GM21528 (cell line): ENCODE results near the gene ASB8.

Experiments used
- ATAC-seq: cut with Tn5 transposase; IDR thresholded peaks from one replicate; pipeline ENCODE4 v1.9.1; 2021; ENCODE audit warnings: mild to moderate bottlenecking, moderate library complexity; ENCODE audit not compliant: unreplicated experiment, low FRiP score

ASB8 gene

DNA sequence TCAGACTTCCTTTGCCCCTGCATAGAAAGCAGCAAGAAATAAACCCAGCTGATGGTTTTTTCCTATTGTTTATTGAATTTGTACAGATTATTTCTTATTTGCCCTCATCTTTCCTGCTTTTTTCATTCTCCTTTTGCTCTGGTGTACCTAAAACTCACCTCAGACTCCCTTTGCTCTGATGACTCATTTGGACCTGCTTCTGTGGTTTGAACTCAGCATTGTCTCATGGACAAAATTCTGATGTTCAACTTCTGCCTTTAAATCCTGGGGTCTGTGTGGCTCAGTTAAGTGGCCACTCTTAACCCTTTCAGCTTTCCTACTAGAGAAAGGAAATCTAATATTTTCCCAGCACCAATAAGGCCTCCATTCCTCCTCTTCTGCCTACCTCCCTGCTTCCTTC, 47.9 kb downstream of the ASB8 start:
- no peak for ATAC-seq

DNA sequence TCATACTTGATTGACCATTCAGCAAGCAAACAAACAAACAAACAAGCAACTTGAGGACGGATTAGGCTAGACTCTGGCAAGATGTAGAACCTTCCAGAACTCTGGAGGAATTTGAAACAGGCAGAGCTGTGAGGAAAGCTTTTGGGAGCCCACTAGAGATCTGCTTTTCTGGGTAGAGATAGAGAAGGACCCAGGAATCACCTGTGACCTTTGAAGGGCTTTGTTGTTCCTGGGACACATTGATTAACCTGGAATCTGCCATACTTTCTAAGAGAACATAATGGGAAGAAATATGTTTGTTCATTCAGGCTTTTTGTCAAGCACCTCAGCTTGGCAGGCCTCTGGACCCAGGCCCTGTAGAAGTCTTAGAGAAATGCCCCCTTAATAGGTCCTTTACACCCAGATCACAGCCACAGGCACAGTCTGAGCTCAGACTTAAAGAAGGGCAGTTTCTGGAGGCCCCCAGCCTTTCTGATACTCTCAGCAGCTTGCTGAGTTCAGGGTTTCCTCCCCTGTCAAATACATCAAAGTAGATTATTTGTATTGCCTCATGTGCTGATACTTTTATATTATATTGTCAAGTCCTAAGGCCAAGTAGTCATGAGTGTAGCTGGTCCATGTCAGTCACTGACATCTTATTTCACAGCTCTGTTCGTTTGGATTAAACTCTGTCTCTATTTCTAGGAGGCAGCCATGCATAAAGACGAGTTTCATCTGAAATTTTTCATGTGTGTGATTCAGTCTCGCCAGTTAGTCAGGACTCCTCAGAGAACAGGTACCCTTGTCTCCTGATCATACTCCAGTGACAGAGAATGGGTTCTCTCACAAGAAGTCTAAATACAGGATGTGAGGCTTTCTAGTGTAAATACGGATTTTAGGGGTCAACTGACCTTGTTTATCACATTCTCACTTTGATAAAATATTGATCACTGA, 50.4 kb downstream of the ASB8 start:
- no peak for ATAC-seq

GRCh38 chr12:48105867-48106680, 51.2 kb downstream of the ASB8 start, which contains the start of gene SENP1:
Gene SENP1 (minus strand): TSS chr12:48106079. CDS start chr12:48101472, 4,607 bp downstream.
- ATAC-seq = peak; percentile 76

DNA sequence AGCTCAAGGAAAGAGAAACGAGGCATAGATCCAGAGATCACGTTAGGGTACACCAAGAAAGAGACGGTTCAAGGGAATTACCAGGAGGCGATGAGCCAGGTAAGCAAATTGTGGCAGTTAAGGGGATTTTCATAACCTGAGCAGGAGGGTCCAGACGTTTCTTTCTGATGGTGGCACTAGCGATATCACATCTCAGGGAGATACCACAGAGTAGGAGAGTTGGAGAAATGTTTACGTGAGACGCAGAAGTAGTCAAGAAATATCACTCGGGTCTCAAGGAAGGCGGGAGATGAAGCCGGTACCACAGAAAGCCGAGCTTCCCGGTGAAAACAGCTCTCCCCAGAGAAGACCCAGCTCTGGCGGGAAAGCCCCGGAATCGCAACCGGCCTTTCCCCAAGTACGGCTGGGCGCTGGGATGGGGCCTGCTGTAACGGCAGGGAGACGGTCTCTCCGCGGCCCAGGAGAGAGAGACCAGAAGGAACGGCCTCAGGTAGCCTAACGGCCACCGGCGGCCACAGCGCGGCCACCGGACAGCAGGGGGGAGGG, 51.9 kb downstream of the ASB8 start:
- peak; percentile 39 for ATAC-seq

DNA sequence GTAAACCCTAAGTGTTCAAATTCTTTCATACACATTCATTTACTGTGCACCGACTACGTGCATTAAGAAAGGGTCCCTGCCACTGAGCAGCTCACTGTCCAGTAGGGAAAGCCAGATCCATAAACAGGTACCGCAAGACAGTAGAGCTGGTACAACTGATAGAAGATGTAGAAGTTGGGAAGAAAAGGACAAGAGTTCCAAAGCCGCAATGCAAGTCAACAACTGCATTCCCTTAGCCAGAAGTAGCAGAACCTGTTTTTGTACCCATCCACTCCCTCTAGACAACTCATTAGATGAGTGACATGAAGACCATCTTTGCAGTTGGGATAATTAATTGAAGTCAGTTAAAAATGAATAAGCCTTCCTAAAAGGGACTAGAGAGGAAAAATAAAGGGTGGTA, 52.8 kb downstream of the ASB8 start:
- ATAC-seq = no peak
